NCI-H1694 (cell line): ENCODE measurements around the gene CNRIP1.

Source experiments
- DNase-seq: peaks from one replicate; lab custom pipeline; 2025; lab: John Stamatoyannopoulos, UW

The CNRIP1 gene

DNA sequence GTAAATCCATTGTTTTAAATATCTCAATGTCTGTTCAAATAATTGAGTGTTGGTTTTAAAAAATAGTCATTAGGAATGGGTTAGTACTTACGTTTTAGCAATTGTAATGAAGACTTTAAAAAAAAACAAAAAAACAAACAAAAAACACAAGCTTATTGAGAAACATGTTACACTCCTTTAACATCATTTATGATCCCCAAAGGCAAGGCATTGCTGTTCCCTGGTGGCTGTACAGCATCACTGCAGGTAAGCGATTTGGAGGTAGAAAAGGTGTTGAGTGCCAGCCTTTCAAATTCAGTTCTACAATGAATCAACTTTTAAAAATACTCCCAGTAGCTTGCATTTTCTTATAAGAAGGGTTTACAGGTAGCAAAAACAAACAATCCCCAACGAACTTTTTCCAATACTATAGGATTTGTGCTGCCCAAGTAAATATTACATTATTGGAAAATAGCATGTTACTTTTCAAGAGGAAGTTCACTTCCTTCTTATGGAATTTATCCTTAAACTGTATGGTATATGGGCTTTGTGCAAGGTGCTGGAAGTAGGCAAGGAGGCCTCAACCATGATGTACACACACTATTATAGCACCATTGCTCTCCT is 27.5 kb downstream of the CNRIP1 start:
- peak; percentile 22 for DNase-seq

DNA sequence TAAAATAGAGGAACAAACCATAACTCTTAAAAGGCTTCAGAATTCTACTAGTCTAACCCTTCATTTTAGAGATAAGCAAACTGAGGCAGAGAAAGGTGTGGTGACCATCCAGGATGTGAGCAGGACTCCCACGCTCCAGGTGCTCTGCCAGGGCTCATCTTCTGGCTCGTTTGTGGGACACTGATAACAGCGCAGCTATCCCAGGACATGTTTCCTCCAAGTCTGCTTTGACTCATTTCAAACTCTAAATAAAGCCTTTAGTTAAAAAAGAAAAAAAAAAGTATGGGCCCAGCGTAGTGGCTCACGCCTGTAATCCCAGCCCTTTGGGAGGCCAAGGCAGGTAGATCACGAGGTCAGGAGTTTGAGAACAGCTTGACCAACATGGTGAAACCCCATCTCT is 28.4 kb downstream of the CNRIP1 start:
- DNase-seq = no peak

DNA sequence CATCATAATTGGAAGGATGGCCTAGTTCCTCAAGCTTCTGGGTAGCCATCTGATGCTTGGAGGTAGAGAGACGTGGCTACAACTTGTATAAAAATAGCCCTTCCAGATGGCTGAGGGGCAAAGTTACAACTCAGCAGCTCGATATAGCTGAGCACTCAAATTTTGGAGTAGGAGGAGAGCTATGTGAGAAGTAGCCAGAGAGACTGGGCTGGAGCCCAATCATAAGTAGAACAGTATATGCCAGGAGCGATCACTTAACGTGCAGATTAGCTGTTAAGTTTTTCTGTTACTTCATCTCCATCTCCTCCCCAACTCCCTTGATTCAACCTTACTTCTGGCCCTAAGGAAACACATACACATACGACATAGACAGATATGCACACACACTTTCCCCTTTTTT is 28.8 kb downstream of the CNRIP1 start:
- no peak for DNase-seq

DNA sequence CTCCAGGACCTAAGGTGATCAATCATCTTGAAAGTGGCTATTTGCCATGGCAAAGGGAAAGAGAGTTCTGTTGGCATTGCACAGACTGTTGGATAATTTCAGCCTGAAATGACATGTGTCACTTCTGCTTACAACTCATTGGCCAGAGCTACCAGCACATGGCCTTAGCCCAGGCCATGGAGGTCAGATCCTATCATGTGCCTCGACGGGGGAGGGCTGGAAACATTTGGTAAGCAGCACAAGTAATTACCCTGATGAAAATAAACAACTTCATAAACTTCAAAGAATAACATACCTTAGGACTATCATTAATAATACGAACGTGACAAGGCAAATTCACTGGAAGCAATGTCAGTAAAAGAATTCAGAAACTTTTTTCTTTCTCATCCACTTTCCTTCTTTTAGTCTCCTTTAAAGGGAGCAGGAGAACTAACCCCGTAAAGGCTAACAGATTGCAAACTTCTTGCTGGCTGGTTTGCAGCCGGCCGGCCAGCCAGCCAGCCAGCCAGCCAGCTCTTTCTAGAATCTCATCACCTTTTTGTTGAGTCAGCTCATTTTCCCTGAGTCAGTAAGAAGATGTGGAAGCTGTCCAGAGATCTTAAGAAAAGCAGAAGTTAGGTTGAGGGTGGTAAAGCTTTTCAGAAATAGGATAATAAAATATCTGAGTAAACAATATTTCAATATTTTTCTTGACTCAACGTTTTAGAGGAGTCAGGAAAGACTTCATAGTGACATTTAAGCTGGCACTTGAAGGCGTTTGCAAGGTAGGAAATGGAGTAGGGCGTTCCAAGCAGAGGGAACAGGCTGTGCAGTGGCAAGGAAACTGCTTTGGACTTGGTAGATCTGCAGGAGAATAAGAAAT is 31.9 kb downstream of the CNRIP1 start:
- no peak for DNase-seq

DNA sequence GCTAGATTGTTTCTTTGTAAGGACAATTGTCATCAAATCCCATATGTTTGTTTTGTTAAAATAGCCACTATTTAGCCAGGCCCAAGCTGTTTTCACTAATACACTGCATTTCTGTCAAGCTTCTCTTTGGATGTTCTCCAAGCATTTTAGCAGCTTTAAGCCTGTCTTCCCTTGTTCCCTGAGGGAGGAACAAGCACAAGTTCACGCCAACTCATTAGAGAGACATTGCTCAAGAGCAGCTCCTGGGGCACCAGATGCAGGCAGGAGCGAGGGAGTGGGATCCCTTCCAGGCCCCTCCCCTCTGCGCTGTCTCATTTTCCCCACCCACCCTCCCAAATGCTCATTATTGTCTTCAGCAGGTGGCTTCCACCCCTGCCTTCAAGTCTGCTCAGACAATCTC is 34.9 kb downstream of the CNRIP1 start:
- DNase-seq = peak; percentile 66

DNA sequence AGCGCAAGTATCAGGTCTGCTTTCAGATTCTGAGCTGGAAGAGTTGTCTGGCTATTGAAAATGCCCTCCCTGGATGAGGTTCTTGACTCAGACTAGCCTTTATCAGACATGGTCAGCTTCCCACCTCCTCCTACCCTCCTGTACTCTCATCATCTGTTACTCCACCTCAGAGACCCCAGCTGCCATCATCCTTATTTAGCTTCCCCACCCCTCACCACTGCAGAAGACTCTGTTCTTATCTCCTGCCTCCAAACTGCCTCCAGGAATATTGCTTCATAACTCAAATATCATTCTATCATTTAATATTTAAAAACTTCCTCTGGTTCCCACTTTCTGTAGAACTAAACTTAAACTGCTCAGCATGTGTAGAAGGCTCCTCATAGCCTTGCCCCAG is 36.3 kb downstream of the CNRIP1 start:
- DNase-seq = no peak

DNA sequence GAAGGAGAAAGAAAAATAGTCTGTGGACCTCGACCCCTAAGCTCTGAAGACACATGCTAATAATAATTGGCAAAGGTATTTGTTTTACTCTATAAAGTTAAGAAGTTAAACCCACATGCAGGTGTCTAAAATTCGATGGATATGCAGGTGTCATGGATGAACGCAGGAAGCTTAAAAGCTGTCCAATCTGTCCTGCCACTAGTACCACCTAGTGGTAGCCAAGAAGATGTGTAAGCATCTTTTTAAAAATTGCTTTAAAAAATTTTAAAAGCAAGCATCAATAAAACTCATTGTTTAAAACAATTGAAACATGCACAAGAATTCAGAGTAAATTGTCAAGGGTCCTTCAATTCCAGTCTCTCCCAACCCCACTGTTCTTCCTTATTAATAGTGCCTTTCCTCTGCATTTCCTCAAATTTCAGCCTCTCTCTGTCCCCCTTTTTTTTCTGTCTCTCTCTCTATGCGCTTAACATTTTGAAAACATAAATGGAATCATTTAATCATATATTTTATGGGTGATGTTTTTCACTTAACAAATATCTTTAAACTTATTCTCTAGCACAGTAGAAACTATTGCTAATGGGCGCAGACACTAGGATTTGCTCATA is 36.8 kb downstream of the CNRIP1 start:
- DNase-seq = peak; percentile 14

DNA sequence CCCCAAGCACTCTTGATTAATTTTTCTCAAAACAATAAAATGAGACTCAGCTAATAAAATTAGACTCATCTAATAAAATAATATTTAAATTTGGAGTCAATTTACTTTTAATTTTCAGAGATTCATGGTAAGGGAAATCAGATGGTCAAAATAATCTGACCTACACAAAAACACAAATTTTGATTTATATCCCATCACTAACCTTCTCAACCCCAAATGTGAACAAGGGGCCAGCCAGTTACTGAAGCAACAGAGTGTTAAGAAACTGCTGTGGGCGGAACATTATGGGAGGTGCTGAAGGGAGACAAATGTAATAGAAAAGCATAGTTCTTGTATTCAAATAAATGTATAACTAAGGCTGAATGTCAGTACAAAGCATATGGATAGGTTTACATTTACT is 39.0 kb downstream of the CNRIP1 start:
- DNase-seq = no peak

DNA sequence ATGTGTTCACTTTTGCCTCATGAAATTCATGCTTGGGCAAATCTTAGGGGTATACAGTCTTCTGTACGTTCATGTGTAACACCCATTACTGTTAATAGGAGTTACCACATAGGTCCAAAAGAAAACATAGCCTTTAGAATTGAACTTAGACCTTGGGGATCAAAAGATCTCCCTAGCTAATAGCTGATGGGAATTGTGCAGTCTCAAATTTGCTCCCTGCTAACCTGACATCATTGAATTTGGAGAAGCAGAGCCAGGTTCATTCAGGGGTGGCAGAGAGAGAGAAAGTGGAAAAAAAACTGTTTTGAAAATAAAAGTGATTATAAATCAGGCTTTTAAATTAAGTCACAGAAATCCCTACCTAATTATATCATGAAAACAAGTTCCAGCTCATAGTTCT is 39.4 kb downstream of the CNRIP1 start:
- DNase-seq = no peak

DNA sequence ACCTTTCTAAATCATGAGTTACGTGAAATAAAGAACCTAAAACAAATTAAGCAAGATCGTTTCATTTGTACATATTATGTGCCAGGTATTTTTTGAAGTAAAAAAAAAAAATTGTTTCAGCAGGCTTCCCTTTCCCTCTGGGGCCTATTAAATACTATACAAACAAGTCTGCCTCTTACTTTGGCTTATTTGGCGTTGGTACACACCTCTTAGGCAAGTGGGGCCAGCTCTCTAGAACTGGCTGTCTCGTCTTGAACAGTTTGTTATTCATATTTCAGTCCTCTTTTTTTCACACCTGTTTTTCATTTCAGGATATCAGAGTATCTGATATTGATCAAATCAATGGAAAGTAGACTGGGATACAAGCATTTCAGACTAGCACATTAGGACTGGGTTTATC is 40.1 kb downstream of the CNRIP1 start:
- no peak for DNase-seq

DNA sequence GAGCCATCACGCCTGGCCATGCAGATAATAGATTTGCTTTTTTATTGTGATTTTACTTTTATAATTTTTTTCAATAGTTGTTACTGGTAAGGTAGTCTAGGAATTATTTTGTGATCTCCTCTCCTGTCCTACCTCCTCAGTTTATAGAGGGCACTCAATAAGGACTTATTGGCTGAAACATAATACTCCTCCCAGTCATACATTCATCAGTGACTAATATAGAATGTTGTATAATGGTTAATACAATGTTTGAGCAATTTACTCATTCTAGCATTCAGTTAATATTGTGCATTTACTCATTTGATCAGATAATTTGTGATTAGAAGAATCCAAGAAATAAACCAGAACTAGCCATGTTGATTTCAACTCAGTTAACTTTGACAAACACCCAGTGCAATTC is 41.6 kb downstream of the CNRIP1 start:
- DNase-seq = no peak

DNA sequence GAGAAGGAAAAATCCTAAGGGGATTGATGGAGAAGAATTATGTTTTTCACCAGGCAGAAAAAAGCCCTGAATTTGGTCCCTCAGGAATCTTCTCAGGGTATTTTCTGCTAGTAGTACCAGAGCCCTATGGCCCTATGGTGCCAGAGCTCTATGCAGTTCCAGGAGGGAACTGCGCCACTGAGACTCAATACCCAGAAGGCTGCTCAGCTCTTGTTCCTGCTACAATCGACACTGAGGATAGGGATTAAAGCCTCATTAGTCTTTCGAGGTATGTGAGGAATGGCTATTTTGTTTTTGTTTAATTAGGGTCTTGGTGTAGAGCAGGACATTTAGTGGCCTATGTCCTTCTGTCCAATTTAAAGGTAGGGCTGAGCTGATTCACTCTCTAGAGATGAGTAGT is 45.7 kb downstream of the CNRIP1 start:
- DNase-seq = no peak

DNA sequence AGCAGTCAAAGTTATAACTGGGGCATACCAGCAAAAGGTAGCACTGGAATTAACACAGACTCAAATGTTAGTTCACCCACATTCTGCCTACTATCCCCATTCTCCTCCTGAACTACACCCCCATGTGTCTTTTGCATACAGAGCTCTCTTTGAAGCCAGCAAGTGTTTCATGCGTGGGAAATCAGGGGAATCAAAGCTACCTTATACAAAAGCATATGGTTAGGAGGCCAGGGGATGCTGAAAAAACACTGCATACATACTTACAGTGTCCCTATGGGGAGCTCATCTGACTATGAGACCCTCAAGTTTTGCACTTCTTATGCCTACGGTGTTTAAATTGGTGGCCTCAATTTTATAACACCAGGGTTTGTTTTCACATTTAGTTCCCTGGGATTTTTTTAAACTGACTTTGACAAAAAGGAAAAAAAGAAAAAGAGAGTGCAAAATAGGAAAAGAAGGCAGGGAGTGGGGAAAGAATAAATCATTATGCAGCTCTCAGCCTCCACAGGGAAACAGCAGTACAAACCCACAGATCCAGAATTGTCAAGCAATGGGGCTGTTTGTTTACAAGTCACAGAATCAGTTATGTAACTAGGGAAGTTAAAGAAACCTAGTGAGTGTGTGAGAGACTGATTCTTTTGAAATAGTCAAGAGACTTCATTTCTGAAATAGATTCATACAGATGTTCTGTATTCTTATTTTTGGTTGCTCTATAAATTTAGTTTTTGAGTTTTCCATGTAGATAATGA is 47.3 kb downstream of the CNRIP1 start:
- no peak for DNase-seq

DNA sequence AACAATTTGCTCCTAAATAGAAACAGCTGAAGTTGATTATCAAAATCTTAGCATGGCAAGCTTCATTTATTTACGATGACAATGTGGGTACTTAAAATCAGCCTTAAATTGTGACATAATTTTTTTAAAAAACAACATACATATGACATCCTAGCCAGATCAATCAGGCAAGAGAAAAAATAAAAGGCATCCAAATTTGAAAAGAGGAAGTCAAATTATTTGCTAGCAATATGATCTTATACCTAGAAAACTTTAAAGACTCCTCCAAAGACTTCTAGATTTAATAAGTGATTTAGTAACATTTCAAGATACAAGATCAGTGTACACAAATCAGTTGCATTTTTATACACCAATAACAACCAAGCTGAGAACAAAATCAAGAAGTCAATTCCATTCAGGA is 53.1 kb downstream of the CNRIP1 start:
- no peak for DNase-seq

DNA sequence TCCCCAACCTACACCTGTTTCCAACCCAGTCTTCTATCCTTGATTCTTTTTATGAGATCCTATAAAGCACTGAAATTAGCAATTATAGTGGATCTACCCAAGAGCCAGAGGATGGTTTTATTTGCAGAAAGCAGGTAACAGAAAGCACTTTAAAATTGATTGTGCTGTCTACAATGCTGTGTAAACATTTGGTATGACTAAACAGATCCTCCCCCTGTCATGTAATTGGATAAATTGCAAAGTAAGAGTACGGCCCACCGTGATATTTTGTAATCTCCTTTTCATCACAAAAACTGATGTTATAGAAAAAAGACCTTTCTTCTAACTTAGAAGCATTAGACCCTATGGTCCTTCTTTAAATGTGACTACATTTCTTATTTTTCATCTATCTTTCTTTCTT is 56.1 kb downstream of the CNRIP1 start:
- no peak for DNase-seq

DNA sequence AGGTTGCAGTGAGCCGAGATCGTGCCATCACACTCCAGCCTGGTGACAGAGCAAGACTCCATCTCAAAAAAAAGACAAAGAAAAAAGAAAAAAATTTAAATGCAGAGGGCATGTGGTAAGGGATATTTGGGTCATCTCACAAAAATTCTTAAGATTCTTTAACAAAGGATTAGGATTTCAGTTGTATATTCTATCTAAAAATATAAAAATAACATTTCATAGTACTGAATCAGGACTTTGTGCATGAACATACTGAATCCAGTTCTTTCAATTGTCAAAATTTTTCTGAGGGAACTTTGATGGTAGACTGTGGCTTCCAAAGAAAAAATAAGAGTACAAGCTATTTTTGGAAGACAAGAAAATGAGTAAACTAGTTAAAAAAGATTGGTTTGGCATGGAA is 60.9 kb downstream of the CNRIP1 start:
- no peak for DNase-seq

DNA sequence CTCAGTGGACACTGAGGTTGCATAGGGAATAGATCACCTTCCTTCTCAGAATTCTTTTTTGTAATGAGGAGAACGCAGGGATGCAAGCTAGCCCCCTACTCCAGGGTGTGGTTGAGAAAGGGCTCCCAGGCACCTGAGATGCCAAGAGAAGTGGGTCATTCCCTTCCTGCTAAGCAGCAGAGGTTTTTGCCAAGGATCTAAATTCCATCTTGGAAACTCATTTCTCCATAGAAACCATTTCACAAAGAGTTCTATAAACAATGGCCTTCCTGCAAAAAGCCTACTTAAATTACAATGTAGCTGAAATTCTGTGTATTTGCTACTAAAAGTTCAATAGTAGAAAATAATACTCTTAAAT is 63.7 kb downstream of the CNRIP1 start:
- DNase-seq = no peak

DNA sequence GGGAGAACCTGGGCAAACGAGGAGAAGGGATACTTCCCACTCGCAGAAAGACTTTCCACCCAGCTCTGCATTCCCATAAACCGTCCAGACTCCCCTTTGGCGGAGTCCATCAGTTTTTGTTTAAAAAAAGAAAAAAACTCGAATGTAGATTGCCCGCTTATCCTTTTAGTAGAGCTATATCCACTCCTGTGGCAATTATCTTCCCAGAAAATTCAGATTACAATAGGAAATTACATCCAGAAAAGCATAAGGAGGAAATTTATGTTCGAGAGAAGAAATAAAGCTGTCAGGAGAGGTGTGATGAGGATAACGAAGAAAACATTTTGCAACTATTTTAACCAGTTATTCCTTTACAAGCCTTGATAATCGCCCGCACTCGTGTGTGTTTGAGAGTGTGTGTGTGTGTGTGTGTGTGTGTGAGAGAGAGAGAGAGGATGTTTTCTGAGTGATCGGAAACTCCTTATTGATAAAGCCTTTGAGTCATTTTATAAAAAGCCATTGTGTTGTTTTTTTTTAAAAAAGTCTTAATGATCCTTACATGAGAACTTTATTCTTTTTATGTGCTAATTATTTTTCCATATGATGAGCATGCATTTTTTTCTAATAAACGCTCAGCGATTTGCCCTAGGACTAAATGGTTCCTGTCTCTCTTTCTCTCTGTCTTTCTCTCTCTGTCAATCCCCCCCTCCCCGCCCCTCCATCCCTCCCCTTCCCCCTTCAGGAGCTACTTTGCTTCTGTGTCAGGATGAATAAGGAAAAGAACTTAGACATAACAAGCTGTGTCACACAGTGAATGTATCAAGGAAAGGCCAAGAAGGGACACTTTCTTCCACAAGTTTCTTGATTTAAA is 66.3 kb downstream of the CNRIP1 start:
- peak; percentile 34 for DNase-seq

DNA sequence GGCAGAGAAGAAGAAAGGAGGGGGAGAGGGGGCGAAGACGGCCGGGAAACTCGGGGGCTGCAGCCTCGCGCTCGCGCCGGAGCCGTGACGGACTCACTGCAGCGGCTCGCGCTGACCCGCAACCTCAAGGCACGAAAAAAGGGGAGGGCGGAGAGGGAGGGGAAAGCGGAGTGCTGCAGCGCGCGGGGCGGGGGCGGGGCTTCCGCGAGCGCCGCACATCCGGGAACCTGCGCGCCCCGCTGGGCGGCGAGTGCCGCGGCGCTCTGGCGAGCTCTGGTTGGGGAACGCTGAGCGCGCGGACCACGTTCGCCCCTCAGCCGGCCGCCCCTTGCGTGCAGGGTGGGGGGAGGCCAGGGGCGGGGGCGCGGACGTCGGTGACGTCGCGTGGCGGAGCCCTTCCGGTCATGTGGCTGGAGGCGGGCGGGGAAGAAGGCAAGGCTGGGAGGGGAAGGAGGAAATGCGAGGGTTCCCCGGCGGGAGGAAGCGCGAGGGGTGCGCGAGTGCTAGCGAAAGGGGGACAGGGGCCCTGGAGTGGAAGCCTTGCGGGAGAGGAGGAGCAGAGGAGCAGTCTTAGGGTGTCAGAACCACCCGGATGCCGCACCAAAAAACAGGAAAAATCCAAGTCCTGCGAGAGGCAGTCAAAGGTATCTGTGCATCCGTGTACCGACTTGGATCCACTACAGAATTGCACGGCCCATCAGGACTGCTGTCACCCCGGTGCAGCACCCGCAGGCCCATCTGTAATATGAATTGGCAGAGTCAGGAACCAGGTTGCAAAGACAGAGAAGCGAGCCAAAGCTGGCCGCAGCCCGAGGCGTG is 67.1 kb downstream of the CNRIP1 start, which contains the start of gene PPP3R1:
Gene PPP3R1 (minus strand): TSS at position 133 of the 819 bp plus-strand sequence. CDS start 405 bp downstream, outside the sequence.
- peak; percentile 75 for DNase-seq

DNA sequence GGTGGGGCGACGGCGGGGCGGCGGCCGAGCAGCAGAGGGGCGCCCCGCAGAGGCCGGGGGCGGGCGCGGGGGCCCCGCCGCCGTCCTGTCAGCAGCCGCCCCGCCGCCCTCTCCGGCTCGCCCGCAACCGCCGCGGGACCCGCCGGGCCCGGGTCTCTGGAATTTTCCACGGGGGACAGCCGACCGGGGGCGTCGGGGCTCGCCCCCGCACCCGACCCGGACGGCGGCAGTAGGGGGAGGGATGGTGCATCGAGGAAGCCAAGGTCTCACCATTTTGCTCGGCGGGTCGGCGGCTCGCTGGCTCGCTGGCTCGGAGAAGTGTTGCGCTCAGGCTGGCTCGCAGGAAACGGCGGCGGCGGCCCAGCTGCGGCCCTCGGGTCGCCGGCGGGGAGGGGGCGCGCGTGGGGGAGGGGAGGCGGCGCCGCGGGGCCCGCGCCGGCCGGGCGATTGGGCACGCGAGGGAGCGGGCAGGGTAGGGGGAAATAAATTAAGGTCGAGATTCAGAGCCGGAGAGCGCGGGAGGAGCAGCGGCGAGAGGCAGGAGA is 67.8 kb downstream of the CNRIP1 start:
- no peak for DNase-seq
